HG02870 (cell line): ENCODE results near the gene C10orf95.

Source experiments
- ATAC-seq: cut with Tn5 transposase; IDR thresholded peaks from one replicate; pipeline ENCODE4 v1.9.1; 2021; ENCODE audit warnings: mild to moderate bottlenecking, moderate library complexity; ENCODE audit not compliant: unreplicated experiment

Gene C10orf95

DNA sequence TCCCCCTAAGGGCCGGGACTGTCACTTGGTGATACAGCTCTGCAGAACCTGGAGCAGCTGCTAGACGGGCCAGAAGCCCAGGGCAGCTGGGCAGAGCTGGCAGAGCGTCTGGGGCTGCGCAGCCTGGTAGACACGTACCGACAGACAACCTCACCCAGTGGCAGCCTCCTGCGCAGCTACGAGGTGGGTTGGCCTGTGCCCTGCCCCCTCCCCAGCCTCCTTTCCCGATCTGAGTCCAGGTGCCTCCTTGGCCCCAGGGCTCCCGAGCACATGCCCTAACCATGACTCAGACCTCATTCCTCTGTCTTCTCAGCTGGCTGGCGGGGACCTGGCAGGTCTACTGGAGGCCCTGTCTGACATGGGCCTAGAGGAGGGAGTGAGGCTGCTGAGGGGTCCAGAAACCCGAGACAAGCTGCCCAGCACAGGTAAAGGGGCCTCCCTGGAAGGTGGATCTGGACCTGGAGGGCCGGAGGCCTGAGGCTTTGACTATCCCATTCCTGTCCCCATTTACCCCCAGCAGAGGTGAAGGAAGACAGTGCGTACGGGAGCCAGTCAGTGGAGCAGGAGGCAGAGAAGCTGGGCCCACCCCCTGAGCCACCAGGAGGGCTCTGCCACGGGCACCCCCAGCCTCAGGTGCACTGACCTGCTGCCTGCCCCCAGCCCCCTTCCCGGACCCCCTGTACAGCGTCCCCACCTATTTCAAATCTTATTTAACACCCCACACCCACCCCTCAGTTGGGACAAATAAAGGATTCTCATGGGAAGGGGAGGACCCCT is 49.4 kb downstream of the C10orf95 start:
- ATAC-seq, result no peak

DNA sequence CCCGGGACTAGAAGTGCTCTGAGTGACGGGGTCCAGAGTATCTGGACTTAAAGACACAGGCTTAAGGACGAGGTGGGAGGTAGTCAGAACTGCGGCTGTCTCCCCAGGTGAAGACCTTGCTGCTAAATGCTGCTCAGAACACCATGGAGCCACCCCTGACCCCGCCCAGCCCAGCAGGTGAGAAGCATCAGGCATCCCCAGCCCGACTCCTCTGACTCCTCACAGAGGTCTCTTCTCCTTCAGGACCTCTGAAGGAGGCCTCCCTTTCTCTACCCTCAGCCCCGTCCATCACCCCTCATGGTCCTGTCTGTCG is 50.0 kb downstream of the C10orf95 start:
- no peak for ATAC-seq

DNA sequence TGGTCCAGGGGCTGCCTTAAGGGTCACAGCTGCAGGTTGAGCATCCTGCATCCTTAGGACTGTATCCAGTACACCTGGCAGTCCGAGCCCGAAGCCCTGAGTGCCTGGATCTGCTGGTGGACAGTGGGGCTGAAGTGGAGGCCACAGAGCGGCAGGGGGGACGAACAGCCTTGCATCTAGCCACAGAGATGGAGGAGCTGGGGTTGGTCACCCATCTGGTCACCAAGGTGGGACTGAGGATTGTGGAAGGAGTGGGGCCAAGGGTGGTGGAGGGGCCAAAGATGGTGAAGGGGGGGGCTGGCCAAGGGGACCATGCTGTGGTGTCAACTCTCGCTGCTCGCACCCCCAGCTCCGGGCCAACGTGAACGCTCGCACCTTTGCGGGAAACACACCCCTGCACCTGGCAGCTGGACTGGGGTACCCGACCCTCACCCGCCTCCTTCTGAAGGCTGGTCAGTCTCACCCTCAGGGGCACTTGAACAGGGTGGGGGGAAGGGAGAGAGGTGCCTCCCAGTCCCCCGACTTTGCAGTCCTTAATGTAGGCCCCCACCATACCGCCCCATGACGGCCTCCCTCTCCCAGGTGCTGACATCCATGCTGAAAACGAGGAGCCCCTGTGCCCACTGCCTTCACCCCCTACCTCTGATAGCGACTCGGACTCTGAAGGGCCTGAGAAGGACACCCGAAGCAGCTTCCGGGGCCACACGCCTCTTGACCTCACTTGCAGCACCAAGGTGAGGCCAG is 50.6 kb downstream of the C10orf95 start:
- no peak for ATAC-seq

DNA sequence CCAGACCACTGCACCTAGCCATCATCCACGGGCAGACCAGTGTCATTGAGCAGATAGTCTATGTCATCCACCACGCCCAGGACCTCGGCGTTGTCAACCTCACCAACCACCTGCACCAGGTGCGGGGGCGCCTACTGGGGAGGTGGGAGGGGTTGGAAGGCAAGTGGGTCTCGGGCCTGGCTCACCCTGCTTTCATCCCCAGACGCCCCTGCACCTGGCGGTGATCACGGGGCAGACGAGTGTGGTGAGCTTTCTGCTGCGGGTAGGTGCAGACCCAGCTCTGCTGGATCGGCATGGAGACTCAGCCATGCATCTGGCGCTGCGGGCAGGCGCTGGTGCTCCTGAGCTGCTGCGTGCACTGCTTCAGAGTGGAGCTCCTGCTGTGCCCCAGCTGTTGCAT is 51.3 kb downstream of the C10orf95 start:
- no peak for ATAC-seq
